GM19099 (cell line): Measurements from ENCODE around the gene ERGIC1.

Experiments
- POLR2A ChIP-seq: IDR thresholded peaks from 3 replicates; pipeline ENCODE4 v1.6.1; 2011; ENCODE audit warnings: low read depth; ENCODE audit not compliant: insufficient read length; ENCODE audit errors: extremely low read depth

ERGIC1 gene

DNA sequence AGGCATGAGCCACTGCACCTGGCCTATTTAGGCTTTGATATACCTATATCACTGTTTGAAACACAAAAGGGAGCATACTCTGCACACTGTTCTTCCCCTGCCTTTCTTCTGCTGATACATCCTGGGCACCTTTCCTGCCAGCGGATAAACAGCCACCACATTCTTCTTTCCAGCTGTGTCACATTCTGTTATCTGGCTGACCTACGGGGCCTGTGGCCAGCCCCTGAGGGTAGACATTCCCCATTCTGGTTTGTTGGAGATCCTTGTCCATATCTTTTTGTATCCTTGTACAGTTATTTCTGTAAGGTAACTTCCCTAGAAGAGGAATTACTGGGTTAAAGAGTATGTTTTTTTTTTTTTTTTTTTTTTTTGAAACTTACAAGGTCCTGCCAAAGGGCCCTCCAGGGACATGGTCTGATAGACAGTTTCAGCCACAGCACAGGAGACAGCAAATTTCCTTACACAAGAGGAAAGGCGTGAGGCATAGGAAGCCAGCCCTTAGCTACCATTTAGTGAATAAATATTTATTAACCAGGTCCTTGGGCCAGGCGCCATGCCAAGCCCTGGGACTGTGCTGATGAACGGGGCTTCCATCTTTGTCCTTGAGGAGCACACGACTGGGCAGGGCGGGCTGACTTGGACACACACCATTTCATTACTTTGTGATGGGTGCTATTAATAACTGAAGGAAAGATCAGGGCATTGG lies 57.8 kb downstream of the ERGIC1 start:
- TF ChIP-seq POLR2A, result no peak

DNA sequence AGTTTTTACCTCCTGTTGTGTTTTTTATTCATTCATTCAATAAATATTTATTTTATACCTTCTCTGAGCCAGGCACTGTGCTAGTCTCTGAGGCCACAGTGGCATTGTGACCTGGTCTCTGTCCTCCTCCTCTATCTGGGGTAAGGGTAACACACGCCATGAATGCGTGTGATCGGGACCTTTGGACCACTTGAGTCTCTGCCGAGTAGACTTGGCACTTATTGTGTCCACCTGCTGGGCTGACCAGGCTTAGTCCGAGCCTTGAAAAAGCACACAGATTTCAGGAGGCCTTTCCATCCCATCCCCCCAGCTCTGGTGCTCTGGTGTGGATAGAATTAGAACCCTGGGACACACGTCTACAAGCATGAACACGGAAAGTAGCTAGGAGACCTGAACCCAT lies 58.7 kb downstream of the ERGIC1 start:
- TF ChIP-seq POLR2A, result no peak

DNA sequence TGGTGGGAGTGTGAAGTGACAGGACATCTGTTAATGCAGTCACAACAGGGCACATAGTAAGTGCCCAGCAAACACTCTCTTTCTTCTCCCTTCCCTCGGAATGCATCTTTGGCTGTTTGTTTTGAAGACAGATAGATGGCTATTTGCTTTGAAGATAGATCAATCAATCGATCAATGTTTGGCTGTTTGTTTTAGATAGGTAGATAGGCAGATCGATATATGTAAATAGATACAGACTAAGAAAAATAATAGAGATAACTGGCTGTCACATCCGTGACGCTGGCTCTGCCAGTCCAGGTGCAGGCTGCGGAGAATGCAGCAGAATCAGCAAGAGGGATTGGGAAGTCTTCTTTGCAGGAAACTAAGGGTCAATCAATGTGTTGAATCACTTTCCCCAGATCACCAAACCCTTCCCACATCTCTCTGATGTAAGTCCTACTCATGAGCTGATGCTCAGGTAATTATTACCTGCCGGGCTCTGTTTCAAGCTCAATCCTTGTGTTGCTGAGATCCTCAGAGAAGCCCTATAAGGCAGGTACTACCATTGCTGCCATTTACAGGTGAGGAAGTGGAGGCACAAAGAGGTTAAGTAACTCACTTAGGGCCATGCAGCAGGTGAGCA lies 60.8 kb downstream of the ERGIC1 start:
- TF ChIP-seq POLR2A, result no peak

DNA sequence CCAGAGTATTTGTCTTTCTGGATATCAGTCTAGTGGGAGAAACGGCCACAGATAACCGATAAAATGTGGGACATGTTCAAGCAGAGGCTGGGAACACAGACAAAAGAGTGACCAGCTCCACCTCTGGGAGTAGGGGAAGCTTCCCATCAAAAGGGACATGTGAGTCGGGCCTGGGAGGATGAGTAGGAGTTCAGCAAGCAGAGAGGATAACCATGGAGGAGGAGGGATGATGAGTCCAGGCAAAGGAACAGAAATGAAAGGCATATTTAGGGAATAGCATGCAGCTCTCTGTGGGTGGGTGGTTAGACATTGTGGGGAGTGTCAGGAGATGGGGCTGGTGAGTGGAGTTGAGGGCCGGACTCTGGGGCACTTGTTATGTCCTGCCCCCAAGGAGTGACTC lies 61.5 kb downstream of the ERGIC1 start:
- no peak for TF ChIP-seq POLR2A

DNA sequence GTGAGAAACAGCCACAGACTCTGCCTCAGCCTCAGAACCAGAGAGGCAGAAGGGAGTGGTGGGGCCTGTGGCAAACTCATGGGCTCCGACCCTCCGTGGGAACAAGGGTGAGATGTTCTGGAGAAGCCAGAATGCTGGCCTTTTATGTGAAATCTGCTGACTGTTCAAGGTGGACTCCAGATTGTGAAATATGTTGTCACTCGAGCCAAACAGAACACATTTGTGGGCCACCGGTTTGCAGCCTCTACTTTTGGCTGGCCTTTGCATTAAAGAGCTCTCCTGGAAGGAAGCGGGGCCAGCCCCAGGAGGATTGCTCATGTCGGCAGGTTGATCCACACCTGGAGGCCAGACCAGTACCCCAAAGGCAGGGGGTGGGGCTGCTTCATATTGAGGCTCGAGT lies 62.4 kb downstream of the ERGIC1 start:
- no peak for TF ChIP-seq POLR2A

DNA sequence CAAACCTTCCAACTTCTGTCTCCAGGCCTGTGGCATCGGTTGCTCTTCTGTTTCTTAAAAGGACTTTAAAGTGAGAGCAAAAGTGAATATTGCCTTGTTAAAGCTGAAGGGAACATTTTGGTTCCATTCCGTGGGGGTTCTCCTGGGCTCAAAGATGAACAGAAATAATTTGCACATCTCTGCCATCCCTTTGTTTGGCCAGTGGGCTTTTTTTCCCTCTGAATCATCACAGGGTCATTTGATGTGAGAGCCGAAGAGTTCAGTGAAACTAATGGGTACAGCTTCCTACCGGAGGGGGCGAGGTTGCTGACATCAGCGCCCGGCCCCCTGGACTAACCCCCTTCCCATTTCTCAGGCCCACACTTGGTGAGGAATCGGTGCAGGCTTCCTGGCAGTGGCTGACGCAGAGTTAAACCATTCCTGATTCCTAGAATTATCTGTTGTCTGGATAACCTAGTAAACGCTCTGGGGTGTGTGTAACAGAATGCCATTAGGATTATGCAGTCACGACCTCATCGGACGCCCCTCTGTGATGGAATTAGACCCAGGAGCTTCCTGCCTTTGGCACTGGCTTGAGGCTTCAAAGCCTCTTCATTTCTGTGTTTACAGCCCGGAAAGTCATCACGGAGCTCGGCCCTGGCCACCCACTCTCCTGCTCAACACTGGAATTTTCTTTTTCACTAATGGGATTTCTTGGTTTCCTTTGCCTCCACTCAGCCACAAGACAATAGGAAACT lies 63.6 kb downstream of the ERGIC1 start:
- no peak for TF ChIP-seq POLR2A

DNA sequence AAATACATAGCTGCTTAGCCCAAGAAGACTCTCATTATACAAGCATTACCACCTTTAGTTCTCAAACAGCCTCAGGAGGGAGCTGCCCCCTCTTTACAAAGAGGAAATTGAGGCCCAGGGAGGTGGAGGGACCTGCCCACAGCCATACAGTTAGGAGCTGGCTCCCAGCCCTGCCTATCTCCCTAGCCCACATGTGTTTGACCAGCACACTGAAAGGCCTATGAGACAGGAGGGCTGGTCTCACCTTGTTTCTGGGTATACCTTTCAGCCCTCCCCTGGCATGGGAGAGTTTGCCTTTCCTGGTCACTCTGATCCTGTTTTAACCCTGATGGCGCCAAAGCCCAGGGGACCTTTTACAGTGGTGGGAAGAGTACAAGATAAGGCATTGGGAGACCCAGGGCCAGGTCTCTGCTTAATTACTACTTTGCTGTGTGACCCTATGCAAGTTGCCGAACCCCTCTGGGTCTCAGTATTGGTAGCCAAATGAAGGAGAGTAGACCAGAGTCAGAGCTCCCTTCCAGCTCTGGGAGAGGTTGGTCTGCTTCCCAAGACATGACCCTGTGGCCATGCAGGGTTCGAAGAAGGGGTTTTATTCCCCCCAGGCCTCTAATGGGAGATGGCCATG lies 64.3 kb downstream of the ERGIC1 start:
- no peak for TF ChIP-seq POLR2A

DNA sequence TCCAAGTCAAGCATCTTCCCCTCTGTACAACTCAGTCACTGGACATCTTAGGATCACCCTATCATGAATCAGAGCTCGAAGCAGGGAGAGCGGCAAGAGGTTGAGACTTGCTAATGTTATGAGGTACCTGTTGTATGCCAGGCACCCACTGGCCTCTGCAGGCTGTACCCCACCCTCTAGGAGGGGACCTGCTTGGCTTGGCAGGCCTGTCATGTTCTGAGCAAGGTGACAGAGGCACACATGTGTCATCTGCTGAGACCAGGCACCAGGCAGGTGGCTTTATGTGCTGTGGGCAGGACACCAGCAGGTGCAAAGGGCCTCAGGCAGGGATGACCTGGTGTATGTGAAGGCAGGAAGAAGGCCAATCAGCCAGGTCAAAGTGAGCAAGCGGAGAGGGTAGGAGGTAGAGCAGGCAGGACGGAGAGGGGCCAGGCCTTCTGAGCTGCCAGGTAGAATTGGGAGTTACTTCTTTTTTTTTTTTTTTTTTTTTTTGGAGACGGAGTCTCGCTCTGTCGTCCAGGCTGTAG lies 64.9 kb downstream of the ERGIC1 start:
- TF ChIP-seq POLR2A, result no peak

DNA sequence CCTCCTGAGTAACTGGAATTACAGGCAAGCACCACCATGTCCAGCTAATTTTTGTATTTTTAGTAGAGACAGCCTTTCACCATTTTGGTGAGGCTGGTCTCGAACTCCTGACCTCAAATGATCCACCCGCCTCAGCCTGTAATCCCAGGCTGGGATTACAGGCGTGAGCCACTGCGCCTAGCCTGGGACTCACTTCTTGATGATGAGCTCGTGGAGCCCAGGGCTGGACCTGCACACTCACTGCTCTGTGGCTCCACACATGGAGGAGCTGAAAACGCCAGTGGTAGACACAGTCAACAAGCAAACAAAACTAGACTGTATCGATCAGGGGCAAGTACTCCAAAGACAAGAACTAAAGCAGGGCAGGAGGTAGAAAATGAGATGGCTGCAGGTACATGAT lies 65.4 kb downstream of the ERGIC1 start:
- no peak for TF ChIP-seq POLR2A

DNA sequence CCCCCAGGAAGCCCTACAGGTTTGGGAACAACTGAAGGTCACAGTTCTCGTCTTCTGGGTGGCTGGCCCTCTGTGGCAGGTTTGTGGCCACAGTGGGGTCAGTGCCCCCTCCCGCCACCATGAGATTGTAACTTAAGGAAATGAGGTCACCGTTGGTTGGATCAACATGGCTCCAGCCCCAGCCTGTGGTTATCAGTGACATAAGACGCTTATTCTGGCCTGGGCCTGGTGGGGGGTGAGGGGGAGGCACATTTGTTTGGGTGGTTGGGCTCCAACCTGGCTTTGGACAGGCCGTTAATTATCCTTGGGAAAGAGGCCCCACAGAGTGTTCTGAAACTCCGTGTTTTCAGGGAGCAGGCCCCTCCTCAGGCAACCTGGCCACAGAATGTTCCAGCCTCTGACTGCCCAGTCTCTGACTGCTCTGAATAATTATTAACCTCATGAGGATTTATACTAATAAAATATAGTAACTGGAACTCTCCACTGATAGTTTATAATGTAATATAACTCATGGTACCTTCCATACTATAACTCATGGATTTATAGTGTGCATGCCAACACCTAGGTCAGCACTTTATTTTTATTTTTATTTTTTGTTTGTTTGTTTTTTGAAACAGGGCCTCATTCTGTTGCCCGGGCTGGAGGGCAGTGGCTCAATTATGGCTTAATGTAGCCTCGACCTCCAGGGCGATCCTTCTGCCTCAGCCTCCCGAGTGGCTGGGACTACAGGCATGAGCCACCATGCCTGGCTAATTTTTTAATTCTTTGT lies 67.1 kb downstream of the ERGIC1 start:
- TF ChIP-seq POLR2A, result no peak

DNA sequence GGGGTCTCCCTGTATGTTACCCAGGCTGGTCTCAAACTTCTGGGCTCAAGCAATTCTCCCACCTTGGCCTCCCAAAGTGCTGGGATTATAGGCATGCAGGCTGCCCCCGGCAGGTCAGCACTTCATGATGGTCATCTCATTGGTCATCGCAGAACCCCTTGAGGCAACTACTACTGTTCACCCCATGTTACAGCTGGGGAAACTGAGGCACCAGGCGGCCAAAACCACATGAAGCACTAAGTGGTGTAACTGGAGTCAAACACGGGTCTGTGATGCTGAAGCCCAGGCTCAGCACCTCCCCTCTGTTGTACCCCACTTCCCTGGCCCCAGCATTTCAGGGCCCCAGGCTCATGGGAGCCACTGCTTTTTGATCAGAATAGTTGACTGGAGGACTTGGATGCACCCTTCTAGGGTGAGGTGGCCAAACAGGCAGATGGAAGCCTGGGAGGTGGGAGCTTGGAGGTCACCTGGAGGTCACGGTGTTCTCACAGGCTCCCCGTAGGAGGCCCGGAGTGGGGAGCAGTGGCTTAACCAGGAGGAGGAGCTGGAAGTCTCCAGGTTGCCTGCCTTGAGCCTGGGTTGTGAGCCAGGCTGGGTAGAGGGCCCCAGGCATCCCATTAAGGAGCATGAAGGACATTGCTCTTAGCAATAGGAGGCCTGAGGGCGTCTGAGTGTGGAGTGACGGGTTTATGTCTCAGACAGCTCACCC lies 67.9 kb downstream of the ERGIC1 start:
- no peak for TF ChIP-seq POLR2A

DNA sequence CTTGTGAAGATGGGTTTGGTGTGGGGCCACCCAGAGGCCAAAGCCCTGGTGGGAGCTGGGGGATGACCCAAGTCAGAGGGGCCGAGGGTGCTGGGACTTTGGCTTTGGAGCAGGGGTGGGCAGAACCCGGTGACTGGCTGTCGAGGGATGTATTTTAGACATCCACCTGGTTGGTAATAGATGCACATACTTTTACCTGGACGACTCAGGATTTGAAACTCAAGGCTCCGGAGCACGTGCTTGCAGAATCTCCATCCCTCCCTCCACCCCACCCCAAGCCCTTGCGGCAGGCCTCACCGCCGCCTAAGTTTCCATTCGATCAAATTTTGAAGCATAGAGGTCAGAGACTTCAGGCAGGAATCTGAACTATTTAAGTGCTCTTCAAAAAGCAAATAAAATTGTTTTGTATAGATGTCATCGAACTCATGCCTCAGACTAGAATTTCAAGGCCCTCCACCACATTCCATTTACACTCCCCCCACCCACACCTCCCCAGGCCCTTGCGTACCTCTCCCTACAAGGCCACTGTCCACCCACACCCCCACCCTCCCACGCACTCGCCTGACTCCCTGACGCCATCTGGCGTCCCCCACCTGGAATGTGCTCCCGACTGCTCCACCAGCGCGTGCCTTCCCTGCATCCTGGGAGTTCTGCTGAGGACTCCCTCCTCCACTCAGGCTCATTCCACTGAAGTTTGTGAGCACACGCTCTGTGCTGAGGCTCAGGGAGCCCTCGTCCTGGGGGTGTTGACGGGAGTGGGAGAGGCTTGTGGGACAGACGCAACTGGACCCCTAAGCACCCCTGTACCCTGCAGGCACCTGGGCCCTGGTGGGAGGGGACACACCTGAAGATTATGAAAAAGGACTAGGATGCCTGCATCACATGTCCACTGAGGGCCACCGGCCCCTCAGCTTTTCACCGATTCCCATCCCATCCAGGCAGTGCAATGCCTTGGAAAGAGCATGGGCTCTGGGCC lies 68.7 kb downstream of the ERGIC1 start:
- TF ChIP-seq POLR2A, result no peak

DNA sequence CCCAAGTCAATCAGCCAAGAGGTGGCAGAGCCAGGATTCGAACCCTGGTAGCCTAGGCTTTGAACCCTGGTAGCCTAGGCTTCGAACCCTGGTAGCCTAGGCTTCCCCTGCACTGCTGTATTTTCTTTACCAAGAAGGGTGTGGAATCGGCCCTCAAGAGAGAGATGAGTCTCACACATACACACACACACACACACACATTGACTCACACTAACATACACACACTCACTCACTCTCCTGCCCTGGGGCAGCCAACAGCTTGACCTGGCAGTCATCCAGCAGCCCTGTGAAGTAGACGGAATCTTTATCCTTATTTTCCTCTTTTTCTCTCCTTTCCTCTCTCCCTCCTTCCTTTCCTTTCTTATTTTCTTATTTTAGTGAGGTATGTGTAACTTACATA lies 69.7 kb downstream of the ERGIC1 start:
- no peak for TF ChIP-seq POLR2A
